ENCODE measurements around the gene AKR1E2.

The AKR1E2 gene

DNA sequence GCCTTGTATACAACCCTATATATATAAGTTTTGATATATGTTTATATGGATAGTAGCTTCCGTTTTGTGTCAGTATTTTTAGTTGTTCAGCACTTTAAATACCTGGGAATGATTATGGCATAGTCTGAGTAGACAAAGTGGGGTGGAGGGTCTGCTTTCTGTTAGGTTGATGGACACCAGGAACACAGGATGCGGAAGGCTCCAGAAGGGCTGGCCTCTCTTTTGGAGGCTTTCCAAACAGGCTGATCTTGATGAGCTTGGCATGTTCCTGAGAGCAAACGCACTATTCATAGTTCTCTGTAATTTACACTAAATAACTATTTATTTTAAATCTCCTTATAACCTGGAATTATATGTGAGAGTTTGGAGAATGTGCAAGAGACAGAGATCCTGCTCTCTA lies 12.7 kb downstream of the AKR1E2 start:
- Histone ChIP-seq H3F3A (ENCODE audit: control insufficient read depth, insufficient read depth) (no peaks in the 10 kb centered on the region), H3K9me2 (replicated peaks; ENCODE audit: control insufficient read depth, low read length) (no peaks in the 10 kb centered on the region), H3K4me1 (ENCODE audit: control insufficient read depth, low read length) (no peaks in the 10 kb centered on the region), H3K27ac (ENCODE audit: low read depth, low read length) (no peak overlapping the region), H3K4me3 (ENCODE audit: low read length) (no peak overlapping the region), H3K4me2 (ENCODE audit: low read length) (no peak overlapping the region), H4K20me1 (ENCODE audit: control insufficient read depth, insufficient read depth, low read depth, low read length) (no peaks in the 10 kb centered on the region), H3K27me3 (ENCODE audit: control insufficient read depth, low read length) (no peaks in the 10 kb centered on the region), H3K9me3 (ENCODE audit: control insufficient read depth, insufficient read depth, low read length) (no peaks in the 10 kb centered on the region), H3K36me3 (ENCODE audit: control insufficient read depth, low read length) (no peaks in the 10 kb centered on the region), H3K79me2 (ENCODE audit: control insufficient read depth, low read length) (no peaks in the 10 kb centered on the region)
- TF ChIP-seq CTCF (IDR thresholded peaks at IDR 0.05; ENCODE audit: low read depth, low read length, poor library complexity, severe bottlenecking): no peak
- TF ChIP-seq EZH2phosphoT487 (IDR thresholded peaks at IDR 0.05; ENCODE audit: borderline replicate concordance, low read length): no peak

- no peaks in the 10 kb centered on the region for H3K36me3 ChIP-seq (ENCODE audit: control insufficient read depth, low read length)
- no peak overlapping the region for H3K27ac ChIP-seq (ENCODE audit: low read depth, low read length)
- no peaks in the 10 kb centered on the region for H3K79me2 ChIP-seq (ENCODE audit: control insufficient read depth, low read length)
- no peaks in the 10 kb centered on the region for H3K27me3 ChIP-seq (ENCODE audit: control insufficient read depth, low read length)
- H3K9me3 ChIP-seq (ENCODE audit: control insufficient read depth, insufficient read depth, low read length): no peaks in the 10 kb centered on the region
- no peak overlapping the region for H3K4me2 ChIP-seq (ENCODE audit: low read length)
- H3K4me3 ChIP-seq (ENCODE audit: low read length): no peak overlapping the region
- no peaks in the 10 kb centered on the region for H3K4me1 ChIP-seq (ENCODE audit: control insufficient read depth, low read length)
- no peaks in the 10 kb centered on the region for H4K20me1 ChIP-seq (ENCODE audit: control insufficient read depth, insufficient read depth, low read depth, low read length)
- TF ChIP-seq EZH2phosphoT487 (IDR thresholded peaks at IDR 0.05; ENCODE audit: borderline replicate concordance, low read length) (no peak), CTCF (IDR thresholded peaks at IDR 0.05; ENCODE audit: low read depth, low read length, poor library complexity, severe bottlenecking) (no peak)
- H3F3A ChIP-seq (ENCODE audit: control insufficient read depth, insufficient read depth): no peaks in the 10 kb centered on the region
- H3K9me2 ChIP-seq (replicated peaks; ENCODE audit: control insufficient read depth, low read length): no peaks in the 10 kb centered on the region
These were observed 13.3 kb downstream of the AKR1E2 start for GRCh38 chr10:4839353-4839752.

- H3K4me3 ChIP-seq (ENCODE audit: low read length): no peak overlapping the region
- no peak overlapping the region for H3K4me2 ChIP-seq (ENCODE audit: low read length)
- no peaks in the 10 kb centered on the region for H3K36me3 ChIP-seq (ENCODE audit: control insufficient read depth, low read length)
- H3K9me3 ChIP-seq (ENCODE audit: control insufficient read depth, insufficient read depth, low read length): no peaks in the 10 kb centered on the region
- H3K9me2 ChIP-seq (replicated peaks; ENCODE audit: control insufficient read depth, low read length): no peaks in the 10 kb centered on the region
- no peak for TF ChIP-seq CTCF (IDR thresholded peaks at IDR 0.05; ENCODE audit: low read depth, low read length, poor library complexity, severe bottlenecking)
- TF ChIP-seq EZH2phosphoT487 (IDR thresholded peaks at IDR 0.05; ENCODE audit: borderline replicate concordance, low read length): no peak
- H3K27ac ChIP-seq (ENCODE audit: low read depth, low read length): no peak overlapping the region
- H3K27me3 ChIP-seq (ENCODE audit: control insufficient read depth, low read length): no peaks in the 10 kb centered on the region
- no peaks in the 10 kb centered on the region for H4K20me1 ChIP-seq (ENCODE audit: control insufficient read depth, insufficient read depth, low read depth, low read length)
- no peaks in the 10 kb centered on the region for H3K79me2 ChIP-seq (ENCODE audit: control insufficient read depth, low read length)
- H3K4me1 ChIP-seq (ENCODE audit: control insufficient read depth, low read length): no peaks in the 10 kb centered on the region
- no peaks in the 10 kb centered on the region for H3F3A ChIP-seq (ENCODE audit: control insufficient read depth, insufficient read depth)
These were observed 14.1 kb downstream of the AKR1E2 start for GRCh38 chr10:4840151-4840550.
